Neural crest cell (in vitro differentiated cells): ENCODE measurements around the gene MKRN1. TPM values are rescaled to one million over a fixed set of nuclear protein-coding genes. Genes with fewer than 3 reads are reported as not detected.
A peak's percentile ranks its signal among the peaks of the same experiment; 100 is the strongest.
"Not testable (repeated sequence)": the region's sequence is repeated elsewhere in the genome, so short reads cannot be mapped to it uniquely, and the experiment has no call there.

Source experiments
- DNase-seq: peaks from one replicate; pipeline ENCODE4 v3.0.0; 2021; ENCODE audit warnings: low read depth, mixed read lengths, low spot score
- H3K27ac Mint-ChIP-seq: one replicate; pipeline ENCODE4 v1.8.0; 2021; ENCODE audit warnings: mild to moderate bottlenecking, mixed read lengths; ENCODE audit not compliant: unreplicated experiment
- H3K27me3 Mint-ChIP-seq: 2 replicates; pipeline ENCODE4 v1.8.0; 2021; ENCODE audit warnings: low read depth, mild to moderate bottlenecking, mixed read lengths
- H3K36me3 Mint-ChIP-seq: 2 replicates; pipeline ENCODE4 v1.8.0; 2021; ENCODE audit warnings: low read depth, mild to moderate bottlenecking, mixed read lengths
- H3K4me1 Mint-ChIP-seq: 2 replicates; pipeline ENCODE4 v1.8.0; 2021; ENCODE audit warnings: mixed read lengths
- H3K4me3 Mint-ChIP-seq: one replicate; pipeline ENCODE4 v1.8.0; 2021; ENCODE audit warnings: mild to moderate bottlenecking, mixed read lengths
- H3K9me3 Mint-ChIP-seq: 2 replicates; pipeline ENCODE4 v1.8.0; 2021; ENCODE audit warnings: mixed read lengths
- total RNA-seq: library from RNA; stranded (reverse); gene quantifications from 2 replicates; pipeline ENCODE4 v1.2.1, GENCODE V29; 2021
- TF ChIP-seq, protein P1 (sequence below): fragments of 200-600 bp; sonication (generic); conservative IDR thresholded peaks from 2 replicates; pipeline ENCODE4 v1.5.0; 2021; ENCODE audit warnings: antibody characterized with exemption, mild to moderate bottlenecking

The MKRN1 gene
- total RNA-seq, 1 donor from 2014 or later, result 81.2 TPM

DNA sequence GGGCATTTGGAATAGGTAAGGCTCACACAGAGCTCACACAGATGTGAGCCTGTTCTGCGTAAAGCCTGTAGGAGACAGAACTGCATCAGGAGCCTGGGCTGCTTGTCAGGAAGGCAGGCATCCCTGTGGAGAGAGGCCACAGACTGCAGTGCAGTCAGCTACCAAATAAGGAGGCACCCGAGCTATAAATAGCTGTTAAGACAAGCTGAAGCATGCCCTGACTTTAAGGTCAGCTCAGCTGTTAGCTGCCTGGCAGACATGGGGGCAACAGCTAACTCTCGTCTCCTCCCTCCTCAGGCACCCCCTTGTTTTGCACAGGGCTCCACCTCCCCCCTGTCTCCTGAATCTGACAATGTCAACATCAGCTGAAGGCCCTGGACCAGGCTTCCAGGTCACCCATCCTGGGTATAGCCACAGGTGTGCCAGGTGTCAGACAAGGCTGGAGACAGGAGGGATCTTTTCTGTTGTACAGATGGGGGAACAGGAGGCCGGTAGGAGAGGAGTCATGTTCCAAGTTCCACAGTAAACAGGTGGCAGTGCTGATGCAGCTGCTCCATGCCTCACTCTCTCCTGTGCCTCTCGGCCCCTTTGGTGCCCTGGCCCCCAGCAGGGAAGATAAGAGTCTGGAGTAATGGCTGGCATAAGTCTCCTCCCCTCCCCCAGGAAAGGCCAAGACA, 27.6 kb upstream of the MKRN1 start:
- TF ChIP-seq, protein P1, sequence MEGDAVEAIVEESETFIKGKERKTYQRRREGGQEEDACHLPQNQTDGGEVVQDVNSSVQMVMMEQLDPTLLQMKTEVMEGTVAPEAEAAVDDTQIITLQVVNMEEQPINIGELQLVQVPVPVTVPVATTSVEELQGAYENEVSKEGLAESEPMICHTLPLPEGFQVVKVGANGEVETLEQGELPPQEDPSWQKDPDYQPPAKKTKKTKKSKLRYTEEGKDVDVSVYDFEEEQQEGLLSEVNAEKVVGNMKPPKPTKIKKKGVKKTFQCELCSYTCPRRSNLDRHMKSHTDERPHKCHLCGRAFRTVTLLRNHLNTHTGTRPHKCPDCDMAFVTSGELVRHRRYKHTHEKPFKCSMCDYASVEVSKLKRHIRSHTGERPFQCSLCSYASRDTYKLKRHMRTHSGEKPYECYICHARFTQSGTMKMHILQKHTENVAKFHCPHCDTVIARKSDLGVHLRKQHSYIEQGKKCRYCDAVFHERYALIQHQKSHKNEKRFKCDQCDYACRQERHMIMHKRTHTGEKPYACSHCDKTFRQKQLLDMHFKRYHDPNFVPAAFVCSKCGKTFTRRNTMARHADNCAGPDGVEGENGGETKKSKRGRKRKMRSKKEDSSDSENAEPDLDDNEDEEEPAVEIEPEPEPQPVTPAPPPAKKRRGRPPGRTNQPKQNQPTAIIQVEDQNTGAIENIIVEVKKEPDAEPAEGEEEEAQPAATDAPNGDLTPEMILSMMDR, result no peak
- H3K9me3 Mint-ChIP-seq, result no peaks in the 10 kb centered on the region
- peaks cover 10% of the 10 kb centered on the region for H3K4me1 Mint-ChIP-seq
- no peaks in the 10 kb centered on the region for H3K36me3 Mint-ChIP-seq
- H3K4me3 Mint-ChIP-seq, result no peak overlapping the region
- DNase-seq, result no peak
- H3K27ac Mint-ChIP-seq, result no peak overlapping the region
- no peaks in the 10 kb centered on the region for H3K27me3 Mint-ChIP-seq

GRCh38 chr7:140501966-140502365, 22.7 kb upstream of the MKRN1 start:
- Mint-ChIP-seq H3K36me3 (no peaks in the 10 kb centered on the region), H3K27me3 (no peaks in the 10 kb centered on the region), H3K4me1 (peaks cover 9% of the 10 kb centered on the region), H3K4me3 (no peak overlapping the region), H3K27ac (no peak overlapping the region), H3K9me3 (no peaks in the 10 kb centered on the region)
- DNase-seq, result no peak
- TF ChIP-seq, protein P1, result no peak

DNA sequence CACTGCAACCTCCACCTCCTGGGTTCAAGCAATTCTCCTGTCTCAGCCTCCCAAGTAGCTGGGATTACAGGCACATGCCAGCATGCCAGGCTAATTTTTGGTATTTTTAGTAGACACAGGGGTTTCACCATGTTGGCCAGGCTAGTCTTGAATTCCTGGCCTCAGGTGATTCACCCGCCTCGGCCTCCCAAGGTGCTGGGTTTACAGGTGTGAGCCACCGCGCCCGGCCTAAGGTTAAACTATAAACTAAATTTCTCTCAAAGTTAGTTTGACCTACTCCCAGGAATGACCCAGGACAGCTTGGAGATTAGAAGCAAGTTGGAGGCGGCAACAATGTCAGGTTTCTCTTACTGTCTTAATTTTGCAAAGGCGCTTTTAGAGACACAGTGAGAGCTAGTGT, 18.5 kb upstream of the MKRN1 start:
- not testable (repeated sequence) for H3K27ac Mint-ChIP-seq, H3K27me3 Mint-ChIP-seq, H3K4me3 Mint-ChIP-seq

GRCh38 chr7:140497241-140497769, 18.0 kb upstream of the MKRN1 start:
- no peak overlapping the region for H3K27ac Mint-ChIP-seq
- TF ChIP-seq, protein P1, result no peak
- DNase-seq, result no peak
- H3K27me3 Mint-ChIP-seq, result no peaks in the 10 kb centered on the region
- no peaks in the 10 kb centered on the region for H3K9me3 Mint-ChIP-seq
- no peaks in the 10 kb centered on the region for H3K36me3 Mint-ChIP-seq
- H3K4me1 Mint-ChIP-seq, result no peaks in the 10 kb centered on the region
- no peak overlapping the region for H3K4me3 Mint-ChIP-seq

More for the DNA sequence above, 18.5 kb upstream of the MKRN1 start:
- not testable (repeated sequence) for H3K9me3 Mint-ChIP-seq, DNase-seq, H3K36me3 Mint-ChIP-seq, H3K4me1 Mint-ChIP-seq

- H3K4me3 Mint-ChIP-seq, result no peak overlapping the region
- TF ChIP-seq, protein P1, result no peak
- no peaks in the 10 kb centered on the region for H3K27me3 Mint-ChIP-seq
- no peaks in the 10 kb centered on the region for H3K36me3 Mint-ChIP-seq
- no peak overlapping the region for H3K27ac Mint-ChIP-seq
- DNase-seq, result no peak
- no peaks in the 10 kb centered on the region for H3K4me1 Mint-ChIP-seq
- no peaks in the 10 kb centered on the region for H3K9me3 Mint-ChIP-seq
These were observed 16.3 kb upstream of the MKRN1 start for GRCh38 chr7:140495514-140496097.

DNA sequence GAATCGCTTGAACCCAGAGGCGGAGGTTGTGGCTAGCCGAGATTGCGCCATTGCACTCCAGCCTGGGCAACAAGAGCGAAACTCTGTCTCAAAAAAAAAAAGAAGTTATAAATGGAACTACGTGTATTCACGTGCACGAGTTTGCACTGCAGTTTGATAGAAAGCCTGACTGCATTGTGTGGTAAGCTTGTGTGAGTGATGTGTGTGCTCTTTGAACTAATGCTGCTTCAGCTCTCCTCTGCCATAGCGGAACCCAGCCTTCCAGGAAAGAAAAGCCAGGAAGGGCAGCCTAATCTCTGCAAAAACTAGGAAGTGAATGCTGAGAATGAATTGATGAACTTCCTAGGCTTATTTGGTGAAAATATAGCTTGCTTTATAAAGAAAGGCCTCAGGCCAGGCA, 15.6 kb upstream of the MKRN1 start:
- no peak for DNase-seq
- Mint-ChIP-seq H3K27me3 (no peaks in the 10 kb centered on the region), H3K36me3 (no peaks in the 10 kb centered on the region), H3K9me3 (no peaks in the 10 kb centered on the region), H3K4me1 (no peaks in the 10 kb centered on the region), H3K27ac (peak overlapping the region; percentile 19), H3K4me3 (no peak overlapping the region)
- TF ChIP-seq, protein P1, result no peak
